Astrocyte of the cerebellum (primary cell): ENCODE results near the gene NUCB1.
"Not testable (repeated sequence)": the region's sequence is repeated elsewhere in the genome, so short reads cannot be mapped to it uniquely, and the experiment has no call there.

Source experiments
- DNase-seq: peaks from one replicate; pipeline ENCODE4 v3.0.0-alpha.2; 2011; ENCODE audit warnings: low read depth
- H3K4me3 ChIP-seq: 2 replicates; pipeline ENCODE4 v1.5.1; 2011; ENCODE audit warnings: mild to moderate bottlenecking, low read depth, low read length, moderate library complexity
- CTCF ChIP-seq: IDR thresholded peaks from 2 replicates; pipeline ENCODE4 v1.5.1; 2012; ENCODE audit warnings: low read length, low read depth, moderate library complexity, mild to moderate bottlenecking; ENCODE audit errors: missing control alignments
- in situ Hi-C: cut with HindIII; loops from 2 replicates; pipeline ENCODE4 v1.10.0; 2017; ENCODE audit warnings: low sequenced_read_pairs

Gene NUCB1

GRCh38 chr19:48918801-48919247, 18.7 kb downstream of the NUCB1 start:
- in situ Hi-C loops: no loop called here
- H3K4me3 ChIP-seq: no peak overlapping the region
- no peak for TF ChIP-seq CTCF
- no peak for DNase-seq

GRCh38 chr19:48919271-48919670, 19.2 kb downstream of the NUCB1 start:
- H3K4me3 ChIP-seq, DNase-seq, in situ Hi-C loops: not testable (repeated sequence)

GRCh38 chr19:48920949-48921348, 20.8 kb downstream of the NUCB1 start:
- TF ChIP-seq CTCF: no peak
- no peak overlapping the region for H3K4me3 ChIP-seq
- in situ Hi-C loops: no loop called here
- DNase-seq: no peak

GRCh38 chr19:48921721-48922500, 21.8 kb downstream of the NUCB1 start:
- no peak for TF ChIP-seq CTCF
- H3K4me3 ChIP-seq: no peak overlapping the region
- no peak for DNase-seq
- in situ Hi-C loops: no loop called here

- no peak for TF ChIP-seq CTCF
- in situ Hi-C loops: no loop called here
- no peak for DNase-seq
- H3K4me3 ChIP-seq: no peak overlapping the region
Measured at GRCh38 chr19:48922548-48923490, 22.7 kb downstream of the NUCB1 start.

- DNase-seq: peak; percentile 19
- in situ Hi-C loops: no loop called here
- no peak overlapping the region for H3K4me3 ChIP-seq
- TF ChIP-seq CTCF: no peak
Measured at GRCh38 chr19:48925240-48925843, 25.2 kb downstream of the NUCB1 start.

GRCh38 chr19:48925890-48926289, 25.8 kb downstream of the NUCB1 start:
- H3K4me3 ChIP-seq, in situ Hi-C loops, DNase-seq: not testable (repeated sequence)
